Measurements from ENCODE around the gene ANKRD44.
A peak's percentile ranks its signal among the peaks of the same experiment; 100 is the strongest.

ANKRD44 gene

DNA sequence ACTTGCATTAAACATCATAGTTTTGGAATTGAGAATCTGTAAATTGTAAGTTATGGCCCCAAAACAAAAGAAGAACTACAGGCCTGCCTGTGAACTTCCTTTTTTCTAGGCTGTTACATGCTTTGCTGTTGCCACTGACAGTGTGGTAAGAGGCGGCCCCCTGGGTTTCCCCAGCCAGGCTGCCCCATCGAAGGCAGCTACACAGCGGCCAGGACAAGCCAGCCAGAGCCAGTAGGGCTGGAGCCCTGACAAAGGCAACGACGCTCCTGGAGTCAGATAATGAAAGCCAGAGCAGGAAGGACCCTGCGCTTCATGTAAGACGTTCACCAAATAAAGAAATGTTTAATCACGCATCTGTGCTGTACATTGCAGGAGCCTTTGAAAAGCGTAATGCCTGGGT, 55.0 kb downstream of the ANKRD44 start:
- in situ Hi-C loops (cut with HindIII; ENCODE audit: low pct_ligation_motif_present, low sequenced_read_pairs): no loop called here
- no peak overlapping the region for H3K4me3 ChIP-seq (ENCODE audit: low read depth, low read length)
- no peak overlapping the region for H3K27ac ChIP-seq
- H3K36me3 ChIP-seq (replicated peaks): no peaks in the 10 kb centered on the region
- peak; percentile 45 for DNase-seq
- no peaks in the 10 kb centered on the region for H3K27me3 ChIP-seq (replicated peaks)
- no peak for TF ChIP-seq CTCF (IDR thresholded peaks at IDR 0.05; ENCODE audit: low read depth, low read length, missing control alignments)

DNA sequence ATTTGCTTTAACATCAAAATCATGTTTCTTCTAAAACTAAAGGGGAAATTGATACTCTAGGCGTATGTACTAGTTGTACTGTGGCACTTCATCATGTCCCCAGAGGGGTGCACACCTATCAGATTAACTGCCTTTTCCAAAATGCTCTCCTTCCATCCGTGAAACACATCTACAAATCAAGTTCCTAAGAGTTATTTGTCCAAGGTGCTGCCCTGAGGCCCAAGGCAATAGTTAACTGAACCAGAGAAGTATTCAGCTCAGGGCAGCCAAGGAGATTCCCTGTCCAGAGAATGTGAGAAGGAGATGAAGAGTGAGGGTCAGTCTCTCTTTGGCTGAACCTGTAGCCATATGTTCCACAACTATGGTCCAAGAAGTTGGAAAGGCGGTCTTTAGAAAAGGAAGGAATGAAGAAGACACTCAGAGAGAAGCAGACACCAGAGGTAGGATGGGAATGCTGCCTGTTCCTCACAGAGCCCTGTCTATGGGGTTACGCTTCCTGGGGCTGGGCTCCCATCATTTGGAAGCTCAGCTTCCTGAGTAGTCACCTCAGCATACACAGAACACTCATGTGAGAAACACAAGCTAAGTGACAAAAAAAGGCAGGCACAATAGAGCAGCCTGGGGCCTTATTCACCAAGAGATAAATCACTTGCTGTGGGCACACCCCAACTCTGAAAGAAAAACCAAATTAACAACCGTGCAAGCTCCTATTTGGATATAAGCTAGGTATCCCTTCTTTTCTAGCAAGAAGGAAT, 55.6 kb downstream of the ANKRD44 start:
- no peak for TF ChIP-seq CTCF (IDR thresholded peaks at IDR 0.05; ENCODE audit: low read depth, low read length, missing control alignments)
- no peak for DNase-seq
- no peaks in the 10 kb centered on the region for H3K36me3 ChIP-seq (replicated peaks)
- in situ Hi-C loops (cut with HindIII; ENCODE audit: low pct_ligation_motif_present, low sequenced_read_pairs): no loop called here
- no peak overlapping the region for H3K27ac ChIP-seq
- H3K27me3 ChIP-seq (replicated peaks): no peaks in the 10 kb centered on the region
- no peak overlapping the region for H3K4me3 ChIP-seq (ENCODE audit: low read depth, low read length)

GRCh38 chr2:197251576-197251975, 59.0 kb downstream of the ANKRD44 start:
- H3K27ac ChIP-seq: no peak overlapping the region

GRCh38 chr2:197251163-197251562, 59.4 kb downstream of the ANKRD44 start:
- in situ Hi-C loops (cut with HindIII; ENCODE audit: low pct_ligation_motif_present, low sequenced_read_pairs): no loop called here
- no peak for TF ChIP-seq CTCF (IDR thresholded peaks at IDR 0.05; ENCODE audit: low read depth, low read length, missing control alignments)
- Histone ChIP-seq H3K27ac (no peak overlapping the region), H3K27me3 (replicated peaks) (no peaks in the 10 kb centered on the region), H3K36me3 (replicated peaks) (no peaks in the 10 kb centered on the region), H3K4me3 (ENCODE audit: low read depth, low read length) (no peak overlapping the region)
- no peak for DNase-seq

More at GRCh38 chr2:197251576-197251975, 59.0 kb downstream of the ANKRD44 start:
- Histone ChIP-seq H3K36me3 (replicated peaks) (no peaks in the 10 kb centered on the region), H3K27me3 (replicated peaks) (no peaks in the 10 kb centered on the region), H3K4me3 (ENCODE audit: low read depth, low read length) (no peak overlapping the region)
- no peak for TF ChIP-seq CTCF (IDR thresholded peaks at IDR 0.05; ENCODE audit: low read depth, low read length, missing control alignments)
- no peak for DNase-seq
- in situ Hi-C loops (cut with HindIII; ENCODE audit: low pct_ligation_motif_present, low sequenced_read_pairs): no loop called here

GRCh38 chr2:197250084-197250397, 60.5 kb downstream of the ANKRD44 start:
- H3K27ac ChIP-seq: no peak overlapping the region

More at GRCh38 chr2:197250084-197250397, 60.5 kb downstream of the ANKRD44 start:
- no peak for TF ChIP-seq CTCF (IDR thresholded peaks at IDR 0.05; ENCODE audit: low read depth, low read length, missing control alignments)
- in situ Hi-C loops (cut with HindIII; ENCODE audit: low pct_ligation_motif_present, low sequenced_read_pairs): no loop called here
- H3K36me3 ChIP-seq (replicated peaks): no peaks in the 10 kb centered on the region
- DNase-seq: no peak
- no peaks in the 10 kb centered on the region for H3K27me3 ChIP-seq (replicated peaks)
- no peak overlapping the region for H3K4me3 ChIP-seq (ENCODE audit: low read depth, low read length)

All from brain microvascular endothelial cell (primary cell).